CMK (cell line): Measurements from ENCODE around the gene GNB1L.

Experiments used
- DNase-seq: peaks from one replicate; pipeline ENCODE4 v3.0.0-alpha.2; 2010; ENCODE audit warnings: low read depth

GNB1L gene

DNA sequence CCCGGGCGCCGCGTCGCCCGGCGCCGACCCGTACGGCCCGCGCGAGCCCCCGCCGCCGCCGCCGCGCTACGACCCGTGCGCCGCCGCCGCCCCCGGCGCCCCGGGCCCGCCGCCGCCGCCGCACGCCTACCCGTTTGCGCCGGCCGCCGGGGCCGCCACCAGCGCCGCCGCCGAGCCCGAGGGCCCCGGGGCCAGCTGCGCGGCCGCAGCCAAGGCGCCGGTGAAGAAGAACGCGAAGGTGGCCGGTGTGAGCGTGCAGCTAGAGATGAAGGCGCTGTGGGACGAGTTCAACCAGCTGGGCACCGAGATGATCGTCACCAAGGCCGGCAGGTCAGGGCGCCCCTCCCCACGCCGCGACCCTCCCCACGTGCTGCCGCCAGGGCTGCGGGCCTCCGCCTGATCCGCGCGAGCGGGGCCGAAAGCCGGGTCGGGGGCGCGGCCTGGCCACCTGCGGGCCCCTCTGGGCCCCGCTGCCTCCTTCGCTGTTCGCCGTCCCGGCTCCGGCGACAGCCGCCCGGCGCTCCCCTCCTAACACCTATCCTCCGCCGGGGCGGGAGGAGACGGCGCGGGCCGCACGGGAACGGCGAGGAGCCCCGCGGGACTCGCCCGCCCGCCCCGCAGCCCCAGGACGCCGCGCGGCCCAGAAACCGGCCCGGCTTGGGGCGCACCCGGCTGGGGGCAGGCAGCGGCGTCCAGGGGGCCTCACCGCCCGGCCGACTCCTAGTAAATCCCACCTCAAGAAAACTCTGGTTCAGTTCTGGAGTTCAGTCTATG, 93.5 kb downstream of the GNB1L start:
- DNase-seq: no peak

DNA sequence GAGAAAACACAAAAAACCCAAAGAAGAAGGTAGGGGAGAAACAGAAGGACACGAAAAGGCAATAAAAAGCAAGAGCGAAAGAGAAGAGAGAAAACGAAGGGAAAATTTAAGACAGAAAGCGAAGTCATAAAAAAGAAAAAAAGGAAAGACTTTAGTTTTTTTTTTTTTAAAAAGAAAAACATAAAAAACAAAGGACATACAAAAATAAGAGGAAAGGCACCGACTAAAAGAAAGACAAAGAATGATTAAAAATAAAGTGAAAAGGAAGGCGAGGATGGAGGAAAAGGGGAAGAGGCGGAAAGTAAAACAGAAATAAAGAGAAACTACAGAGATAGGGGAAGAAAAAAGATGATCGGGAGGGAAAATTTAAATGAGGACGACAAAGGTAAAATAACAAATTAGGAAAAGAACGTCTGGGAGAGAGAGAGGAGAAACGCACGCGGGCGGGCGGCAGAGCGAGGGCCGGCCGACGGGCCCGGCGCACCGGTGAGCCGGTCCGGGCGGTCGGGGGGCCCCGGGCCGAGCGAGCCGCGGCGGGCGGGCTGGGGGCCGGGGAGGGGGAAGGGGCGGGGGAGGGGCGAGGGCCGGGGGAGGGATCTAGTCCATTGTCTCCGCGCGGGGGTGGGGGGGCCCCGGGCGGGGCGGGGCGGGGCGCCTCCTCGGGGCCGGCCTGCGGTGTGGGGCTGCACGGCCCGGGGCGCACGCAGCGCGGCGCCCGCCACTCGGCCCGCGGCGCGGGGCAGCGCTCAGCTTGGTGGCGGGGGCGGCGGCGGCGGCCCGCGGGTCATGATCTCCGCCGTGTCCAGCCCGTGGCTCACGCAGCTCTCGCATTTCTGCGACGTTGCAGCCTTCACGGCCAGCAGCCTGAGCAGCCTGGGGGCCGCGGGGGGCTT, 94.4 kb downstream of the GNB1L start, which contains the start of gene TBX1:
Gene TBX1 (plus strand): TSS at position 721 of the 893 bp plus-strand sequence. CDS start 66 bp downstream, at position 787.
- DNase-seq: no peak

DNA sequence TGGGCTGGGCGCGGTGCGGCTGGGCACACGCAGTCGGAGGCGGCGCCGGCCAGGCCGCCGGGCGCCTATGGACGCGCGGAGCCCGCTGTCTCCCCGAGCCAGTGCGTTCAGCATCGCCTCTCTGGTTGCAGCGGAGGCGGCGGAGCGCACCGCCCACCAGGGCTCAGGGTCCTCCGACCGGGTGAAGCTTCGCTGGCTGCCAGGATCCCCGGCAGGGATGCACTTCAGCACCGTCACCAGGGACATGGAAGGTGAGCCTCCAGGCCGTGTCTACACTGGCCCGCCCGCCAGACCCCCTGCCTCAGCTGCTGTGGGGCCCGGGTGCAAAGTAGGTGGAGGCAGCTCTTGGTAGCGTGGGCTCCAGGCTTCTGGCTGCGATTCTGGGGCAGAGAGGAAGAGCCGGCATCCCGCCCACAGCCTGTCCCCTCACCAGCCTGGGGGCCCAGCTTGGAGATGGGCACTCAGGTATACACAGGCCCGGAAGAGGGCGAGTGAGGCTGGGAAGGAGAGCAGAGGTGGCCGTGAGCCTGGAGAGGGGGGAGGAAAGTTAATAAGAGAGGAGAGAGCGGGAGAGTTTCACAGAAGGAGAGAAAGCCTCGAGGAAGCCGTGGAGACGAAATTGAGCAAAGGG, 95.1 kb downstream of the GNB1L start:
- DNase-seq: no peak

GRCh38 chr22:19758896-19759426, 95.7 kb downstream of the GNB1L start:
- no peak for DNase-seq

- no peak for DNase-seq
Measured at GRCh38 chr22:19757985-19758895, 96.4 kb downstream of the GNB1L start.

DNA sequence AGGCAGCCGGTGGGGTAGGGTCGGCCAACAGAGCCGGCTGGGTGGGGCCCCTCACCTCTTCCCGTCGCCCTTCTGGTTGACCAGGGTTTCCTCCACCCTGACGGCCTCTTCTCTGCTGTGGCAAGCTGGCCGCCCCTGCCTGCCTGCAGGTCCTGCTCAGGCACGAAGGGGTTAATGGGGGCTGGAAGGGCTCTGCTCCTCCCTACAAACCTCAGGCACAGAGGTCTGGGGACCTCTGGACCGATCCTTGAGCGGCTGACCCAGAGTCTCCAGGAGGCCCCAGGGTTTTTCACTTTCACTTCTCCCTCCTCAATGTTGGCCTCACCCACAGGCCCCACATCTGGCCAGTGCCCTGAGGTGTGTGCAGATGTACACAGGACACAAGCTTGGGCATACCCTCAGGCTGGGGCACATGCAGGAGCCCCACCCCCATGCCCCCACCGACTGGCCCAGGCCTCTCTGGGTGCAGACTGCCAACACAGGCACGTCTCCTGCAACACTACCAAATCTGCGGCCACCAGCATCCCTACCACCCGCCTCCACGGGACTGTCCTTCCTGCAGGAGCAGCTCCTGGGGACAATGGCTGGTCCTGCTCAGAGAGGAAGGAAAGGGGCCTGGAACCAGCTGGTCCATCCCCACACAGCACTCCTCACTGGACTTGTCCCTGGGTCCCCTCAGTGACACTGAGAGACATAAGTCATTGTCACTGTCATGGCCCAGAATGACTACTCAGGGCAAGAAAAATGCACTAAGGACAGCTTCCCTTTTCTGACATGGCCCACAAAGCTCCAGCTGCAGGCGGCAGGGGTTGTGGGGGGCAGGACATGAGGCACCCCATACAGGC, 97.3 kb downstream of the GNB1L start:
- DNase-seq: no peak

DNA sequence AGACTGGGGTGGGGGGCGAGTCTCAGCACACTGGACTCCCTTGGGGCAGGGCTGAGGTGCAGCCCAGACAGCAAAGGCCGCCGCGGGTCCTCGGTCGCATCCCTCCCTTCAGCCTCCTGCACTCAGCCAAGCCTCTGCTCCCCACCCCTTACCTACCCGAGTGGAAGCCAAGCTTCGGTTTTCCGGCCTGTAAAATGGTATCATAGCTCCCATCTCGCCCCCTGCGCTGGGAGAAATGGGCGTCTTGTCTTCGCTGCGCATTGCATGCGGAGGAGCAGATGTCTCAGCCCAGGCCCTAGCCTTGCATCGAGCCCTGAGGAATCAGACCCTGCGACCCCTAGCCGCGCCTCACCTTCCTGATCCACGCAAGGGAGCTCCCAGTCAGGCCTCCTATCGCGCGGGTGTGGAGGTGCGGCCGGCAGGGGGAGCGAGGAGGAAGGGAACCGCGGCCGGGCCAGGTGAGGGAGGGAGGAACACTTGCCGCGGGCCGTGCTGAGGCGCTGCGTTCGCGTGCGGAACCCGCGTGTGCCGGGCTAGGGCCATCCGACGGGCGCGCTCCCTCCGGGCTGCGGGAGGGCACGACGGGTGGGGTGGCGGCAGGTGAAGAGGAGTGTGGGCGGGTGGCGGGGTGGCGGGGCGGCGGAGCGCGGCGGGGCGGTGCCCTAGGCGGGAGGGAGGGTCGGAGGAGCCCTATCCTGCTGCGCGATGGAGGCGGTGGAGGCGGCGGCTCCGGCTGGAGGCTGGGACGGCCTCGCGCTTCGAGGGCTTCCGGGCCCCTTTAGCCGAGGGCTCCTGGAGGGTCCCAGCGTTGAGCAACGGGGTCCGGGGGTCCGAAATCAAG, 98.2 kb downstream of the GNB1L start:
- no peak for DNase-seq

DNA sequence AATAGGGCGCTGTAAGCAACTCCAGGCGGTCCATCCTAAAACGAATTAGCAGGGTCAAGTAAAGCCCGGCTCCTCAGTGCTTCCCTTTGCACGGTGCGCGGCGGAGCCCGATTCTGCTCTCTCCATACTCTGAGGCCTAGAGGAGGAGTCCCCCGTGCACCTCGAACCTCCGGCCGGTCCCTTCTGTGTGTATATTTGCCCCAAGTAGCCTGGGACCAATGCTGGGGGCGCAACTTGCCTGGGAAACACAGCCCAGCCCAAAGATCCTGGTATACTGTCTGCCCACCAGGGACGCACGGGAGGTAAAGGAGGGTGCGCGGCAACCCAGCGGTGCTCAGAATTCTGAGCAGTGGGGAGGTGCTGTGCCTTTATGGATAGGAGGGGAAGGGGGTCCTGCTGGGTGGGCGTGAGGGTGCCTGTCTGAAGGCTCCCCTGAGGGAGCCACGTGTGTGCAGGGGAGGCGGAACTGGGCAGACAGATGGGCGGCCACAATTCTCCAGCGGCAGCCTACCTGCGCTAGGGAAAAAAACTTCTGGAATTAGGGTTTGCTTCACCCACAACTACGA, 98.9 kb downstream of the GNB1L start:
- DNase-seq: no peak

DNA sequence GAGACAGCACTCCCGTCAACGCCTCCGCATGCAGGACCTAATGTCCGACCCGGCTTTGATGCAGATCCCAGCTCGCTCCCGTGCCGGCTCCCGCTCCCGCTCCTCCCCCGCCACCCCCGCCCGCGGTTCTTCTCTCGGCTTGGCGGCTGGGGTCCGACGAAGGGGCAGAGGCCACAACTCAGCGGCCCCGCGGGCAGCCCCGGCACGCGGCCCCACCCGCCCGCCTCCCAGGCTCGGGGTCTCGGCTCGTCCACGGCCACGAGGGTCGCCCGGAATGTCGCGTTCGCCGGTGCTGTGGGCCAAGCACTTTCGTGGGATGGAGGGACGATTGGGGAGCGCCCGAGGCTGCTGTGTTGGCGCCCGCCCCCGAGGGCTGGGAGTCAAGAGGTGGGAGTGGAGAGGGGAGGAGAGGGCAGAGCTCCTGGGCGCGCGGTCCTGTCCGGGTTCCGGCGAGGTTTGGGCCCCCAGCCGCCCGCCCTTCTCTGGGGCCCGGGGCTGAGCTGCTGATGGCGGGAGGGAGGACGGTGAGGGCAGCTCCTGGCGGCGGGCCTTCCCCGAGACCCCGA, 99.4 kb downstream of the GNB1L start:
- no peak for DNase-seq

DNA sequence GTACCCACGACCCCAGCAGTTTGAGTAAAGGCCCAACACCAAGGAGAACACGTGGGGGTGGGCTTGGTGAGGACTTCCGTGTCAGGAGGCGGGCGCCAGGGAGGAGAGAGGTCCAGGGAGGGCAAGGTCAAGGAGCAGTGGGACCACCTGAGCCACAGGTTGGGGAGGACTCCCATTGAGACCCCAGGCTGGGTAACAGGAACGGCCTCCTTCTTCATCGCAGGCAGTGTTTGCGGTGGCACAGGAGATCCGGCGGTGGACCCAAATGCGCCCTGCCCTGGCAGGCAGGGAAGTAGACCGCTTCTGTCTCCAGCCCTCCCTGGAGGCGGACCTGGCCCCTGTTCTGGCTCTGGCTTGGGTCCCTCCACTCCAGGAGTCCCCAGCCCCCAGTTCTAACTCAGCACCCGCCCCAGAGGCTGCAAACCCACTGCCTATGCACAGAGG, 100.0 kb downstream of the GNB1L start:
- DNase-seq: no peak

DNA sequence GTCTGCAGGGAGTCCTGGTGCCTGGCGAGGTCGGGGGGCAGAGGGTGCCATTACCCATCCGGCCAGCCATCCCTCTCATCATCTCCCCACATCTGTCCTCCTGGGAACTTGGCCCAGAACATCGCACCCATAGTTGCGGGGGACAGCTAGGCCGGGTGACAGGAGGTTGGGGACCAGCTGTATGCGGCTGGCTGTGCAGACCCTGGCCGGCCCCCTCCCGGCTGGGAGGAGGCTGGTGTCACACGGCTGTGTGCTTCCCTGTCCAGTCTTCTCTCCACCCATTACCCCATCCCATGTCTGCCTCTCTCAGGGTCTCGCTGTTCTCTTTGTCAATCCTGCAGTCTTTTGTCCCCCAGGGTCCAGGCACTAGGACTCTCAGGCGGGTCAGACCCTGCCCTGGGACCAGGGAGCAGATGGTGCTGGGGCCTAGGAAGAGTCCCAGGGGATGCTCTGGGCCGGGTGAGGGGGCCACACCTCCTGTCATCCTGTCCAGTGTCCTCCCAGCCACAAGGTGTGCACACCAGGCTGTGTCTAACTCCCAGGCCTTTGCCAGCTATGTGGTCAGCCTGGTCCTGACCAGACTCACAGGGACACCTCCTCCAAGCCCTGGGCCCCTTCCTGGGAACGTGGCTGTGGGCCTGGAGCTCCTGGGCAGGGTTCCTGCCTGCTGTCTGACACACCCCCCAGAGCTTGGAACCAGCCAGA, 100.5 kb downstream of the GNB1L start:
- DNase-seq: no peak

GRCh38 chr22:19753090-19753842, 101.4 kb downstream of the GNB1L start:
- DNase-seq: no peak

DNA sequence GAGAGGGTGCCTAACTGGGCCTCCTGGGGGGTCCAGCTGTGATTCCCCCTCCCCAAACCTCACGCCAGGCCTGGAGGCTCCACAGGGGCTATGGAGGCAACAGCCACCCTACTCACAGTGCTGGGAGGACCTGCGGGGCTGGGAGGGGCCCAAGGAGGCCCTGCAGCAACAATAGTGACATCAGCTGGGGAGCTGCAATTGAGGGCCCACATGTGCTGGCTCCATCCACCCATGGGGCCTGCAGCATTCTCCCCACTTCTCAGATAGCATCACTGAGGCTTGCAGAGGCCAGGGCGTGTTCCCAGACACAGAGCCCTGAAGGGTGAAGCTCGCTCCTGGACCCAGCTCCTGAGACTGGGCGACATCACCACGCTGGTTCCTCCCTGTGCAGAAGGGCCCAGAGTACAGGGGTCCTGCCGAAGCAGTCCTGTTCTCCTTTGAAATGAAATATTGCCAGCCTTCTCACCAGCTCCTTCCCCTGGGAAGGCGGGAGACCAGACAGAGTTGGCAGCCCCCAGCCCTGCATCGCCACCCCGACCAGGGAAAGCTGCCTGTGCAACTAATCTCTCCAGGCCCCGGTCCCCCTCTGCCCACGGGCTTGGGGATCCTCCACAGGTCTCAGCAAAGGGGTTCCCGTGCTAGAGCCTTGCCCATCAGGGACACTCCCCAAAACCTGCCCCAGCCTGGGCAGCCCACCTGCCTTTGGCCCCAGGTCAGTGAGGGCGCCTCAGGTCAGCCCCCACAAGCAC, 103.0 kb downstream of the GNB1L start:
- DNase-seq: no peak

- no peak for DNase-seq
Measured at GRCh38 chr22:19750507-19751490, 103.9 kb downstream of the GNB1L start.

GRCh38 chr22:19749876-19750275, 104.8 kb downstream of the GNB1L start:
- no peak for DNase-seq
